Cardiac muscle cell (in vitro differentiated cells and primary cell): ENCODE measurements around the gene PRKCZ. TPM values are rescaled to one million over a fixed set of nuclear protein-coding genes. Genes with fewer than 3 reads are reported as not detected.

Experiments used
- DNase-seq, 2 donors: peaks; one replicate each; pipeline versions ENCODE4 v3.0.0 to v3.0.0-alpha.2; 2010 to 2017; ENCODE audit warnings: low read depth in 1 of 2, low spot score in 1 of 2
- H3K27ac ChIP-seq: fragments of 200-600 bp; sonication (generic); 2 replicates; pipeline ENCODE4 v1.5.1; 2016
- H3K27me3 ChIP-seq: fragments of 200-600 bp; sonication (generic); 2 replicates; pipeline ENCODE4 v1.6.0; 2016; ENCODE audit warnings: control low read depth
- H3K36me3 ChIP-seq: fragments of 200-600 bp; sonication (generic); 2 replicates; pipeline ENCODE4 v1.5.1; 2016; ENCODE audit warnings: control low read depth
- H3K4me1 ChIP-seq: fragments of 200-600 bp; sonication (generic); 2 replicates; pipeline ENCODE4 v1.8.1; 2017; ENCODE audit warnings: low read depth, mild to moderate bottlenecking, mixed run types
- H3K4me3 ChIP-seq: fragments of 200-600 bp; sonication (generic); 2 replicates; pipeline ENCODE4 v1.5.1; 2016; ENCODE audit warnings: mild to moderate bottlenecking
- H3K9me3 ChIP-seq: fragments of 200-600 bp; sonication (generic); 2 replicates; pipeline ENCODE4 v1.5.1; 2017; ENCODE audit warnings: low read depth, mild to moderate bottlenecking, control low read depth
- polyA plus RNA-seq: library from polyadenylated mRNA; unstranded; fragments of >200 nt; fragmentation: Nextera tagmentation; extraction: Ambion mirVana; gene quantifications from 2 replicates; pipeline ENCODE4 v1.2.1, GENCODE V29; 2016
- total RNA-seq: library from RNA; depleted of rRNA; stranded (reverse); fragments of >200 nt; gene quantifications from 2 replicates; pipeline ENCODE4 v1.2.3, GENCODE V29; 2016
- TF ChIP-seq, protein P1 (sequence below): IDR thresholded peaks from 2 replicates; pipeline ENCODE4 v1.5.1; 2012; ENCODE audit warnings: low read depth, mild to moderate bottlenecking, low read length

The PRKCZ gene
- total and polyA plus RNA-seq, 2 experiments from 2014 or later: 44.6 to 50.9 TPM

DNA sequence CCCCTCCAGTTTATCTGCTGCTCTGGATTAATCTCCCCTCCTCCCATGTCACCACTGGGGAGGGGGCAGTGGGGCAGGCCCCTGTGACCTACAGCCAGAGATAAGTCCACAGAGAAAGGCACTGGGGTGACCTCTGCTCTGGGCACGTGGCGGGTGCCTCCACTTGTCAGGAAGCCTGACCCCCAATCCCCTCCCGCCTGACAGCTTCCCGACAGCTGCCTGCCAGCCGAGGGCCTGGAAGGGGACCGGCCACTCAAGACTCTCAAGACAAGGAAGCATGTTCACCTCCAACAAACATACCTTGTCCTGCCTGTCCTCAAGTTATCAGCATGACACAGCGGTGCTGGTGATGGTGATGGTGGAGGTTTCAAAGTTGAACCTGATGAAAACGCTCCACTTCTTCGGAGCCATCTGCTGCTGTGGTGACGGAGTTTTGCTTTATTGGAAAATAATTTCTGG is 147.5 kb downstream of the PRKCZ start:
- Histone ChIP-seq H3K4me3 (no peak overlapping the region), H3K4me1 (peaks cover 40% of the 10 kb centered on the region), H3K9me3 (no peaks in the 10 kb centered on the region), H3K36me3 (no peaks in the 10 kb centered on the region), H3K27me3 (no peaks in the 10 kb centered on the region), H3K27ac (peak overlapping the region; percentile 86)
- TF ChIP-seq, protein P1, sequence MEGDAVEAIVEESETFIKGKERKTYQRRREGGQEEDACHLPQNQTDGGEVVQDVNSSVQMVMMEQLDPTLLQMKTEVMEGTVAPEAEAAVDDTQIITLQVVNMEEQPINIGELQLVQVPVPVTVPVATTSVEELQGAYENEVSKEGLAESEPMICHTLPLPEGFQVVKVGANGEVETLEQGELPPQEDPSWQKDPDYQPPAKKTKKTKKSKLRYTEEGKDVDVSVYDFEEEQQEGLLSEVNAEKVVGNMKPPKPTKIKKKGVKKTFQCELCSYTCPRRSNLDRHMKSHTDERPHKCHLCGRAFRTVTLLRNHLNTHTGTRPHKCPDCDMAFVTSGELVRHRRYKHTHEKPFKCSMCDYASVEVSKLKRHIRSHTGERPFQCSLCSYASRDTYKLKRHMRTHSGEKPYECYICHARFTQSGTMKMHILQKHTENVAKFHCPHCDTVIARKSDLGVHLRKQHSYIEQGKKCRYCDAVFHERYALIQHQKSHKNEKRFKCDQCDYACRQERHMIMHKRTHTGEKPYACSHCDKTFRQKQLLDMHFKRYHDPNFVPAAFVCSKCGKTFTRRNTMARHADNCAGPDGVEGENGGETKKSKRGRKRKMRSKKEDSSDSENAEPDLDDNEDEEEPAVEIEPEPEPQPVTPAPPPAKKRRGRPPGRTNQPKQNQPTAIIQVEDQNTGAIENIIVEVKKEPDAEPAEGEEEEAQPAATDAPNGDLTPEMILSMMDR: no peak
- DNase-seq: no peak

DNA sequence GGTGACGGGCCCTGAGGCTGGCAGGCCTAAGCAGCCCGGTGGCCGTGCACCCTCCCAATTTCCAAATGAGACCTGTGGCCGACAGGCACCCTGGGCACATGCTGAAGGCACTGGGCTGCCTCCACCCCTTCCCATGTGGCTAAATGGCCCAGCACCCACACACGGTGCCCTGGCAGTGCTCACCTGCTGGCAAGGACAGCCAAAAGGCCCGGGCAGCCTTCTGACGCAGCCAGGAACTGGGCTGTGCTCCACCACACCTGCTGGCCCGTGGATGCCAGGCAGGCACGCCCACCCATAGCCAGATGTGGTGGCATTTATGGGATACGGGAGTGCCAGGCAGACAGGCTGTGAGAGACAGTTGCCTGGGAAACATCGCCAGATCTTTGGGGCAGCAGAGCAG is 148.4 kb downstream of the PRKCZ start:
- no peak for DNase-seq

DNA sequence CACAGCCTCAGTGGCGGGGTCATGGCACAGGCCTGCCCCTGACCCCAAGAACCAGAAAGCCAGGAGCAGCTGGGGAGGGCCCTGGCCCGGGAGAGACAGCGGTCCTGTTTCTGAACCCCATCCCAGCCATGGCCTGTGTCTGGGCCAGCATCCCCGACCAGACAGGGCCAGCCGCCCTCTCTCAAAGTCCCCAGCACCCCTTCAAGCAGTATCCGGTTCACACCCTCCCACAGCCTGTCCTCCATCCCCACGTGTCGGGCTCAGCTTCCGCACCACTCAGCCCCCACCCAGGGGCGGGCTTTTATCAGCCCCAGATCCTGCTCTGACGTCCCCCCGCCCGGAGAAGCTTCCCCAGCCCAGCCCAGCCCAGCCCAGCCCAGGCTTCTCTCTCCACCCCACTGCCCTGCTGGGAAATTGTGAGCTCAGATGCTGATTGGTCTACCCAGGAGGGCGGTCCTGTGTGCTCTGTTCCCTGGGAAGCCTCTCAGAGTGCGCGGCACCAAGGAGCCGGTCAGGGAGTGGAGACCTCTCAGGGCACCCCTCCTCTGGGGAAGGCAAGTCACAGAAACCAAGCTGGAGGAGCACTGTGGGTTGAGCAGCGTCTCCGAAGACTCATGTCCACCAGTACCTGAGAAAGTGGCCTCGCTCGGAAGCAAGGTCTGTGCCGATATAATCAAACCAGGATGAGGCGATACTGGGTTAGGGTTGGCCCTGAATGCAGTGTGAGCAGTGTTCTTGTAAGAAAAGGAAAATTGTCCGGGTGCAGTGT is 149.0 kb downstream of the PRKCZ start:
- H3K4me3 ChIP-seq: peak overlapping the region; percentile 8
- H3K27ac ChIP-seq: peak overlapping the region; percentile 86
- H3K36me3 ChIP-seq: no peaks in the 10 kb centered on the region
- H3K4me1 ChIP-seq: peaks cover 31% of the 10 kb centered on the region
- H3K9me3 ChIP-seq: no peaks in the 10 kb centered on the region
- no peaks in the 10 kb centered on the region for H3K27me3 ChIP-seq
- DNase-seq: peak; percentile 85 to 93
- TF ChIP-seq, protein P1: no peak

More for the DNA sequence above, 148.4 kb downstream of the PRKCZ start:
- Histone ChIP-seq H3K4me1 (peaks cover 33% of the 10 kb centered on the region), H3K36me3 (no peaks in the 10 kb centered on the region), H3K27me3 (no peaks in the 10 kb centered on the region), H3K4me3 (no peak overlapping the region), H3K9me3 (no peaks in the 10 kb centered on the region), H3K27ac (peak overlapping the region; percentile 86)
- TF ChIP-seq, protein P1: no peak

DNA sequence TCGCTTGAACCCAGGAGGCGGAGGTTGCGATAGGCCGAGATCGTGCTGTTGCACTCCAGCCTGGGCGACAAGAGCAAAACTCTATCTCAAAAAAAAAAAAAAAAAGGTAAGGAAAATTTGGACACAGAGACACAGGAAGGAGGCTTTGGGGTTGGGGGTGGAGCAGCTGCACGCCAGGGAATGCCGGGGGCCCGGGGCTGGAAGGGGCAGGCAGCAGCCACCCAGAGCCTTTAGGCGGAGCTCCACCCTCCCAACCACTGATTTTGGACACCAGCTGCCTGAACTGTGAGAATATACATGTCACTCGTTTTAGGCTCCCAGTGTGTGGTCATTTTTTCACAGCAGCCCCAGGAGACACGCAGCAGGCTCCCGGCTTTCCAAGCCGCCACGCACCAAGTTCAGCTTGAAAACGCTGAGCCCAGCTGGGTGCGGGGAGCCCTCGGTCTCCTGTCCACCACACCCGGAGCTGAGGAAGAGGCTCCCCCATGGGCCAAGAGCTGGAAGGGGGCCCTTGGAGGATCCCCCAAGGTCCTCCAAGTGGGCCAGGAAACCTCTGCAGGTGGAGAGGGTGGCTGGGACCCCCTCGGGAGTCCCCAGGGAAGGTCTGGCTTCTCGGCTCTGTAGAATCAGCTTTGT is 150.2 kb downstream of the PRKCZ start:
- Histone ChIP-seq H3K4me3 (no peak overlapping the region), H3K27ac (no peak overlapping the region), H3K36me3 (no peaks in the 10 kb centered on the region), H3K9me3 (no peaks in the 10 kb centered on the region), H3K4me1 (peaks cover 32% of the 10 kb centered on the region), H3K27me3 (no peaks in the 10 kb centered on the region)
- DNase-seq: no peak
- TF ChIP-seq, protein P1: no peak

DNA sequence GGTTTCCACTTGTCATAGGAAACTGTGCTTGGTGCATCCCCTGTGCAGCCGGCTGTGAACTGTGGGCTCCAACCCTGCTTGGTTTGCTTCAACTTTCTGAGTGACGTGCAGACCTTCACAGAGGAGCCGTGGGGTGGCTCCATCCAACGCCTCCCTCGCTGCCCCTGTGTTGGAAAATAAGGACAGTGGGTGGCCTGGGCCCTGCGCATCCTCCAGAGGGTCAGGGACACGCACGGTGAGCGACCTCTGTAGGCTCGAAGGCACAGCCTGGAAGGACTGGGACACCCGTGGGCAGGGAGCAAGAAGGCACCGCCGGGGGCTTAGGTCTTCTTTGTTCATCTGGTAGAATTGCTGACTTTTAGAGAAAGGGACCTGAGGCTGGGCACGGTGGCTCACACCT is 150.9 kb downstream of the PRKCZ start:
- TF ChIP-seq, protein P1: no peak

More for the DNA sequence above, 150.9 kb downstream of the PRKCZ start:
- DNase-seq: no peak
- Histone ChIP-seq H3K36me3 (no peaks in the 10 kb centered on the region), H3K4me3 (no peak overlapping the region), H3K4me1 (peaks cover 29% of the 10 kb centered on the region), H3K27ac (no peak overlapping the region), H3K9me3 (no peaks in the 10 kb centered on the region), H3K27me3 (no peaks in the 10 kb centered on the region)
